Measurements from ENCODE around the gene RERE. TPM values are rescaled to one million over a fixed set of nuclear protein-coding genes. Genes with fewer than 3 reads are reported as not detected.

RERE gene
- total RNA-seq, 2 donors from 2014 or later, result 144 to 174 TPM

Other genes starting within 250 kb of the RERE start
- gene ENO1, start 61.0 kb upstream of the RERE start, total RNA-seq, result 100 to 1,000 TPM; 570 to 767 TPM
- not detected for gene CA6, start 128.2 kb upstream of the RERE start, total RNA-seq
- gene SLC2A7, start 208.8 kb upstream of the RERE start, total RNA-seq, result not detected